Activated T-helper 2 cell treated with anti-CD3 and anti-CD28 coated beads, Interferon-gamma antibody, Interleukin-2, Interleukin-4, amounts not matched to agents 10 μg/mL and 5 μg/mL and 100 μg/mL, durations not matched to agents 14 hours and 24 hours and 36 hours (primary cell): ENCODE data around the gene APP. TPM values are rescaled to one million over a fixed set of nuclear protein-coding genes. Genes with fewer than 3 reads are reported as not detected.

Experiments
- DNase-seq: peaks from one replicate; pipeline ENCODE4 v3.0.0; 2021; ENCODE audit warnings: low spot score
- H3K27ac Mint-ChIP-seq: one replicate; pipeline ENCODE4 v1.8.0; 2021; ENCODE audit warnings: mixed read lengths
- H3K27me3 Mint-ChIP-seq: one replicate; pipeline ENCODE4 v1.8.0; 2021; ENCODE audit warnings: low read depth, mixed read lengths
- H3K36me3 Mint-ChIP-seq: one replicate; pipeline ENCODE4 v1.8.0; 2021; ENCODE audit warnings: low read depth, mixed read lengths
- H3K4me1 Mint-ChIP-seq: one replicate; pipeline ENCODE4 v1.8.0; 2021; ENCODE audit warnings: low read depth, mixed read lengths
- H3K4me3 Mint-ChIP-seq: one replicate; pipeline ENCODE4 v1.8.0; 2021; ENCODE audit warnings: low read depth, mild to moderate bottlenecking, moderate library complexity, mixed read lengths
- H3K9me3 Mint-ChIP-seq: one replicate; pipeline ENCODE4 v1.8.0; 2021; ENCODE audit warnings: mixed read lengths
- intact Hi-C: fragments of 100-400 bp; cut with micrococcal nuclease; formaldehyde crosslinking; loops from one replicate; pipeline ENCODE4 v1.15.1; 2023
- total RNA-seq: library from RNA; stranded (reverse); gene quantifications from 2 replicates; pipeline ENCODE4 v1.2.3, GENCODE V29; 2022

The APP gene
- total RNA-seq, 1 donor from 2014 or later: 86.5 TPM

GRCh38 chr21:25896501-25897056 lies 274.0 kb downstream of the APP start:
- H3K4me3 Mint-ChIP-seq: no peak overlapping the region
- peaks cover 11% of the 10 kb centered on the region for H3K4me1 Mint-ChIP-seq
- no peak for DNase-seq
- H3K27ac Mint-ChIP-seq: no peak overlapping the region
- intact Hi-C loops: loop anchor here (5.0 to 10.0 kb wide), 2 partner anchors 168 to 821 kb away; no protein-coding TSS in a partner anchor
- no peaks in the 10 kb centered on the region for H3K9me3 Mint-ChIP-seq
- no peaks in the 10 kb centered on the region for H3K27me3 Mint-ChIP-seq
- peaks cover 7% of the 10 kb centered on the region for H3K36me3 Mint-ChIP-seq

DNA sequence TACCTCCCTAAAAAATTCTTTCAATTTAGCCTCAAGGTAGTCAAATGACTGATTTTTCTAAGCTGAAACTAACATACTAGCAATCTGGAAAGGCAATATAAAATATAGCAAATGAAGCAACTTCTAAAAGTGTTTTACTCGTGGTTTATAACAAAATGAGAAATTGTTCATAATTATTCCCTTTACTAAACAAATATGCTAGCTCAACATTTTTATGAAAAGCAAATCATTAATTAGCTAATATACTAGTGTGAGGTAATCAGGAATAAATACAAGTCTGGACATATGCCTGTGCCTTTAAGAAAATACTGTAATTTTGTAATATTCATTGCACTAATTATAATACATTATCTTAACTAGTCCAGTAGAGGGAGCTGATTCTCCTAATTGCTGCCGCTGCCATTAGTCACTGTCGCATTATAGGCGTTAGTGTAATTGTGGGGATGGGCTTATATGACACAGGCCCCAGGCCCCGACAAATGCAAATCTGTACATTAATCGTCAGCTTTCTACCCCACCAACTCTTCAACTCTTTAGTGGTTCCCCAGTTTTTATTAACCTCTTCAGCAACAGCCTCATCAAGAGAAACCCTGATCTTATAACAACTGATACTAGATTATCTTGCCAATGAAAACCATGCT lies 274.9 kb downstream of the APP start:
- intact Hi-C loops: loop anchor here (1.0 to 10.0 kb wide), 3 partner anchors 169 to 822 kb away; no protein-coding TSS in a partner anchor
- no peaks in the 10 kb centered on the region for H3K9me3 Mint-ChIP-seq
- H3K36me3 Mint-ChIP-seq: peaks cover 7% of the 10 kb centered on the region
- H3K4me3 Mint-ChIP-seq: no peak overlapping the region
- peaks cover 11% of the 10 kb centered on the region for H3K4me1 Mint-ChIP-seq
- no peaks in the 10 kb centered on the region for H3K27me3 Mint-ChIP-seq
- no peak overlapping the region for H3K27ac Mint-ChIP-seq
- no peak for DNase-seq

DNA sequence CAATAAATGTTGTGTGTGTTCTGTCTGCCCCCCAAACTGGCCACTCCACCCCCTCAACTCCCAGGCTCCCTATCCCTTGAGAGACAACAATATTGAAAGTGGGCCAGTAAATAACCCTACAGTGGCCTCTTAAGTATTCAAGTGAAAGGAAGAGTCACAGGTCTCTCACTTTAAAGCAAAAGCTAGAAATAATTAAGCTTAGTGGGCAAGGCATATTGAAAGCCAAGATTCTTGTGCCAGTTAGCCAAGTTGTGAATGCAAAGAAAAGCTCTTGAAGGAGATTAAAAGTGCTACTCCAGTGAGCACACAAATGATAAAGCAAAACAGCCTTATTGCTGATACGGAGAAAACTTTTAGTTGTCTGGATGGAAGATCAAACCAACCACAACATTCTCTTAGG lies 277.4 kb downstream of the APP start:
- DNase-seq: no peak
- Mint-ChIP-seq H3K27me3 (no peaks in the 10 kb centered on the region), H3K9me3 (no peaks in the 10 kb centered on the region), H3K36me3 (peaks cover 7% of the 10 kb centered on the region), H3K27ac (no peak overlapping the region), H3K4me1 (peaks cover 11% of the 10 kb centered on the region), H3K4me3 (no peak overlapping the region)
- intact Hi-C loops: loop anchor here (10.0 kb wide), 1 partner anchor 172 kb away; no protein-coding TSS in a partner anchor

GRCh38 chr21:25891596-25891995 lies 279.0 kb downstream of the APP start:
- intact Hi-C loops: loop anchor here (10.0 kb wide), 1 partner anchor 173 kb away; no protein-coding TSS in a partner anchor

DNA sequence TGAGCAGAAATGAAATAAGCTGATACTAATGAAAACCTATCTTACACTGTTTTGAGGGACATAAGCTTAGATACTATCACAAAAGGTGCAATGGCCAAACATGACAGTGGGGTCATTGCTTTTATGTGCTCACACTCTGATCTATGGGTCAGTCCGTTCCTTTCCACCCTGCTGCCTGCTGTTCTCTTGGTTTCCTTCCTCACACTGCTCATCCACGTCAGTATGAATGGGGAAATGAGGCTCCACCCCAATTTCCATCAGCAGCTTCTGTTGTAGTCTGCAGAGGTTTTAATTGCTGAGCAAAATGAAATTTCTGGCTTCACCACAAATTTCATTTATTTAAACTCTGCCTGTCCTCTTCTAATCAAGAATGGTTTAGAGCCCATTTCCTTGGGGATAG lies 280.6 kb downstream of the APP start:
- Mint-ChIP-seq H3K27ac (no peak overlapping the region), H3K36me3 (peaks cover 5% of the 10 kb centered on the region), H3K9me3 (no peaks in the 10 kb centered on the region)

More at GRCh38 chr21:25891596-25891995, 279.0 kb downstream of the APP start:
- no peaks in the 10 kb centered on the region for H3K9me3 Mint-ChIP-seq
- DNase-seq: no peak
- H3K27me3 Mint-ChIP-seq: no peaks in the 10 kb centered on the region
- H3K4me1 Mint-ChIP-seq: peaks cover 6% of the 10 kb centered on the region
- H3K36me3 Mint-ChIP-seq: peaks cover 8% of the 10 kb centered on the region
- no peak overlapping the region for H3K27ac Mint-ChIP-seq
- no peak overlapping the region for H3K4me3 Mint-ChIP-seq

GRCh38 chr21:25888711-25889110 lies 281.9 kb downstream of the APP start:
- Mint-ChIP-seq H3K4me3 (no peak overlapping the region), H3K9me3 (no peaks in the 10 kb centered on the region), H3K4me1 (no peaks in the 10 kb centered on the region), H3K27ac (no peak overlapping the region), H3K36me3 (peaks cover 2% of the 10 kb centered on the region), H3K27me3 (no peaks in the 10 kb centered on the region)
- DNase-seq: no peak
- intact Hi-C loops: loop anchor here (10.0 kb wide), 1 partner anchor 146 kb away; no protein-coding TSS in a partner anchor

More for the DNA sequence above, 280.6 kb downstream of the APP start:
- H3K4me3 Mint-ChIP-seq: no peak overlapping the region
- no peaks in the 10 kb centered on the region for H3K27me3 Mint-ChIP-seq
- intact Hi-C loops: loop anchor here (10.0 kb wide), 1 partner anchor 175 kb away; no protein-coding TSS in a partner anchor
- DNase-seq: no peak
- H3K4me1 Mint-ChIP-seq: no peaks in the 10 kb centered on the region

DNA sequence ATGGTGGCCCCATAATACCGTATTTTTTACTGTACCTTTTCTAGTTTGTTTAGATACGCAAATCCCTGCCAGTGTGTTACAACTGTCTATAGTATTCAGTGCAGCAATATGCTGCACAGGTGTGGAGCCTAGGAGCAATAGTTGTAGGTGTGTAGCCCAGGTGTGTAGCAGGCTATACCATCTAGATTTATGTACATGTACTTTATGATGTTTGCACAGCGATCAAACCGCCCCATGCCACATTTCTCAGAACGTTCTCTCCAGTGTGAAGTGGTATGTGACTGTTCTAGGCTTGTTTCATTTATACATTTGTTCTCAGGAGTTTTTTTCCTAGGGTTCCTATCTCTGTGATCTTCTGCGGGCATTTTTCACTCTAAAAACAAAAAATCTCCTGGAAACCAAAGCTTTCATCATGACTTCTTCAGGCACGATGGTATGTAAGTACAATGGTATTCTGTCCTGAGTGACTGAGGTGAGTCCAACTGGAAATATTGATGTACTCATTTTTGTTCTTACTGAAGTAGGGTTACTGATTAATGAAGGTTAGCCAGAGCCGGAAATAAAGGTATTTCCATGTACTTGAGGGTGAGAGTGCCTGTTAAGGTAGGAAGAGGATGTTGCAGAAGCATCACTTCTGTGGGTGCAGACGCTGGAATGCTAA lies 282.8 kb downstream of the APP start:
- Mint-ChIP-seq H3K36me3 (peaks cover 2% of the 10 kb centered on the region), H3K9me3 (no peaks in the 10 kb centered on the region), H3K4me1 (no peaks in the 10 kb centered on the region), H3K4me3 (no peak overlapping the region), H3K27ac (no peak overlapping the region), H3K27me3 (no peaks in the 10 kb centered on the region)
- intact Hi-C loops: loop anchor here (10.0 kb wide), 1 partner anchor 147 kb away; no protein-coding TSS in a partner anchor
- no peak for DNase-seq

- Mint-ChIP-seq H3K4me3 (no peak overlapping the region), H3K4me1 (no peaks in the 10 kb centered on the region), H3K27ac (no peak overlapping the region), H3K27me3 (no peaks in the 10 kb centered on the region), H3K9me3 (no peaks in the 10 kb centered on the region), H3K36me3 (peaks cover 2% of the 10 kb centered on the region)
- intact Hi-C loops: loop anchor here (10.0 kb wide), 1 partner anchor 148 kb away; no protein-coding TSS in a partner anchor
- DNase-seq: no peak
Observed at GRCh38 chr21:25887166-25887565, 283.4 kb downstream of the APP start.

DNA sequence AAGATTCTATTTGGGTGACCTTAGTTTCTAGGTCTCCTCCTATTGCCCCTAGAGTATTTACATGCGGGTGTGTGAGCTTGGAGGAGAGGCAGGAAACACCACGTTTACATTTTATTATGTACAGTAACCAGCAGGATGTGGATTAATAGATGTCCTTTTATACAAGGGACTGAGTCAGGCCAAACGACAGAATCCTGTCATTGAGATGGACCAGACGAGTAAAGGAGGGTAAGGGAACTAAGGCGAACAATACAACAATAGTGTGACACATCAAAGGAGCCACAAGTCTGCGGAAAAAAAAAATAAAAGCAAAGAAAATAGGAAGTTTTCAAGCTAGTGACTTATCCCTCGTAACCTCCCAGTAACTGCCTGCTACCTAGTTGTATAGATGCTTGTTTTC lies 284.7 kb downstream of the APP start:
- H3K27ac Mint-ChIP-seq: no peak overlapping the region
- H3K4me1 Mint-ChIP-seq: no peaks in the 10 kb centered on the region

DNA sequence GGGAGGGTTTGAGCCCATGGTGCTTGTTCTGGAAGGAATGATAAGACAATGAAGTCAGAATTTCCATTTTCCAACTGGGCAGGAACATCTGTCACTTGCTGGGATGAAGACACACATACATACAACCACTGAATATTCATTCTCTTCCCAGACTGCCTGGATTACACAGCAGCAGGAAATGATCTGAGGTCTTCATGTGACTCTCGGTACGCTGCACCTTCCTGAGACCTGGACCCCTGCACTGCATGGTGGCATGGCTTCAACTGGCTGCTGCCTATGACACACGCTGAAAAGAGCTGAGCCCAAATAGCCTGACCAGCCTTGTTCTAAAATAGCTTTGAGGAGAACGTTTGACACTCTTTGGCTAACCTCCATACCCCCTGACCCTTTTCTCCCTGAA lies 285.2 kb downstream of the APP start:
- Mint-ChIP-seq H3K36me3 (peaks cover 5% of the 10 kb centered on the region), H3K27ac (no peak overlapping the region), H3K9me3 (no peaks in the 10 kb centered on the region), H3K27me3 (no peaks in the 10 kb centered on the region), H3K4me1 (no peaks in the 10 kb centered on the region), H3K4me3 (no peak overlapping the region)
- no peak for DNase-seq
- intact Hi-C loops: loop anchor here (10.0 kb wide), 1 partner anchor 149 kb away; no protein-coding TSS in a partner anchor

More for the DNA sequence above, 284.7 kb downstream of the APP start:
- Mint-ChIP-seq H3K4me3 (no peak overlapping the region), H3K27me3 (no peaks in the 10 kb centered on the region), H3K9me3 (no peaks in the 10 kb centered on the region), H3K36me3 (peaks cover 2% of the 10 kb centered on the region)
- no peak for DNase-seq
- intact Hi-C loops: loop anchor here (10.0 kb wide), 1 partner anchor 149 kb away; no protein-coding TSS in a partner anchor

DNA sequence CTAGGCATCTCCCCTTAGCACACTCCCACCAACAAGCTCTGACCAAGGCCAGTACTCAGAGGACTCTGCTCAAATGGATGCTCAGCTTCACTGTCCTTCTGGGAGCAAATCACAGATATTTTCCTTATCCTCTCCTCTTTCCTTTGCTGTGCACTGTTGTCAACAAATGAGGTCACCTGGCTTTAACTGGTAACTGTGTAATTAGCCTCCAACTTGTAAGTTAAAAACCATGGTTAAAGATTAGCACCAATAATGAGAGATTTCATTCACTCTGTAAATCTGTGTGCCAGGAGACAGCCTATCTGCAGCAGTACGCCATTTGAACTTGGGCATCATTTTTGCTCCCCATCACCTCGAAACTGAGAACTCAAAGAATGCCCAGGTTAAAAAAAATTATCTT lies 286.3 kb downstream of the APP start:
- intact Hi-C loops: loop anchor here (5.0 to 10.0 kb wide), 2 partner anchors 150 to 288 kb away; partner anchors contain the start of gene APP
- no peaks in the 10 kb centered on the region for H3K9me3 Mint-ChIP-seq
- no peak overlapping the region for H3K4me3 Mint-ChIP-seq
- peaks cover 5% of the 10 kb centered on the region for H3K36me3 Mint-ChIP-seq
- H3K4me1 Mint-ChIP-seq: no peaks in the 10 kb centered on the region
- no peak overlapping the region for H3K27ac Mint-ChIP-seq
- DNase-seq: no peak
- no peaks in the 10 kb centered on the region for H3K27me3 Mint-ChIP-seq

DNA sequence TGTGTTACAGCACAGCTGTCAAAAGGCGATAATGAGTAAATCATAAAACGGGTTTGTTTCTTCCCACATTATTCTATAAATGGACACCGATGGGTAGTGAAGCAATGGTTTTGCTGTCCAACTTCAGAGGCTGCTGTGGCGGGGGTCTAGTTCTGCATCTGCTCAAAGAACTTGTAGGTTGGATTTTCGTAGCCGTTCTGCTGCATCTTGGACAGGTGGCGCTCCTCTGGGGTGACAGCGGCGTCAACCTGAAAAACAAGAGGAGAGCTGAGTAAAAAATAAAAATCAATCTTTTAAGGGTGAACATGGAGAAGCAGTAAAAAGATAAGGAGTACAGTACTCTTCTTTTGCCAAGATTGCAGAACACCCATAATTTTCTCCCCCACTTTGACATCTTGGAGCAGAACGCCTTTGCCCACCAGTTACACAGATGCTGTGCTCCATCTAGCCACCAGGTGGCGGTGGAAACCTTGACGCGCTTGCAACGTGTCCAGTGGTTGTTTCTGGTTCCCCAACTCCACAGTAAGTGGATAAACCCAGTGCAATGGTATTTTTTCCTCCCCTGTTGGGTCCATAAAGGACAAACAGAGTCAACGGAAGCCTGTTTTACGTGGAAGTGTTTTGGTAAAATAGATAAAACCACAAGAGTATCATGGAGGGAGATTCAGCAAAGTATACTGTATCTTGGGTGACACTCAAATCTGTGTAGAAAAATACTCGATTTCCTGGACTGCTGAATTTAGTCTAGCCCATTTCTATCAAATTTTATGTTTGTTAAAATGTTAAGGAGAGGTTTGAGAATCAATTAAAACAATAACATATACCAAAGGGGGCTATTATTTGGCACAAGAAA lies 288.8 kb downstream of the APP start:
- no peaks in the 10 kb centered on the region for H3K4me1 Mint-ChIP-seq
- DNase-seq: peak; percentile 50
- intact Hi-C loops: loop anchor here (1.0 to 10.0 kb wide), 3 partner anchors 153 to 836 kb away; partner anchors contain the start of gene APP
- H3K36me3 Mint-ChIP-seq: peaks cover 5% of the 10 kb centered on the region
- no peak overlapping the region for H3K4me3 Mint-ChIP-seq
- no peaks in the 10 kb centered on the region for H3K27me3 Mint-ChIP-seq
- H3K27ac Mint-ChIP-seq: no peak overlapping the region
- H3K9me3 Mint-ChIP-seq: no peaks in the 10 kb centered on the region
